Measurements from ENCODE around the gene SLC25A21.

The SLC25A21 gene

DNA sequence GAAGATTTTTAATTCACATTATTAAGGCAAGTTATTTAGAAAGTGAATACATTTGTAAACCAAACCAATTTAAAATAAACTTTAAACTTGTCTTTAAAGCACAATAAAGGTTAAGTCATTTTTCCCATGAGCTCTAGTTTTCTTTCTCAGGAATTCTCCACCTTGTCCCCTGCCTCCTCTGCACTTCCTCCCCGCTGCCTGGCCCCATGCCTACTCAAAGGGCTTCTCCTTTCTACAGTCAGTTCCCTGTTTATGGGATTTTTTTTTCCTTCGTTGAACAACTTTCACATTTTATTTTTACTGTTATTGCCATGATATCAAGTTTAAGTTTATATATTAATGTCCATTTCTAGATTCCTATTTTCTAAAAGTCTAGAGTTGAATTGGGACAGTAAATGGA, 223.0 kb downstream of the SLC25A21 start:
- in situ Hi-C loops (cut with HindIII; ENCODE audit: low sequenced_read_pairs), result no loop called here

DNA sequence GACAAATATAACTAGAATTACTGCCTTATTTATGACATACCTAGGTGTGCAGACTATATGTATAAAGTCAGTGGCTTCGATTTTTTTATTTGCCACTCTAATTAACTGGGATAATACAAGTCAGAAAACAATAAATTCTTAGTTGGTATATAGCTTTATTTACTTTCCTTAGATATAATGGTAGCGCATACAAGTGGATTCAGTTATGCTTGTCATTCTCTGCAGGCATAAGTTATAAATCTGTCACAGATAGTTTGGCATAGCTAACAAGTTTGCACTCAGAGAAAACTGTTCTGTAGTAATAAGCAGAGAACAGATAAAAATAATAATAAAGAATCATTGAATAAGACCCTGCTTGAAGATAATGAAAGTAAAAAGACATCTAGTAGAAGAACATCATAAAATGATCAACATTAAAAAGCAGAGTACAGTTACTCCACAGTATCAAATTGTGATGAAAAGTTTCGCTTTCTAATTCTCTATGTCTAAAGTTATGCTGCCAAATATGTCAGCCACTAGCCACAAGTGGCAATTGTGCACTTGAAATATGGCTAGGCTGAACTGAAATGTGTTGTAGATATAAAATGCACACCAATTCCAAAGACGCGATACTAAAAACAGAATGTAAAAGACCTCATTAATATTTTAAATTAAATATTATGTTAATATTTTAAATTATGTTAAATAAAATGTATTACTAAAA, 224.1 kb downstream of the SLC25A21 start:
- in situ Hi-C loops (cut with HindIII; ENCODE audit: low sequenced_read_pairs), result no loop called here

DNA sequence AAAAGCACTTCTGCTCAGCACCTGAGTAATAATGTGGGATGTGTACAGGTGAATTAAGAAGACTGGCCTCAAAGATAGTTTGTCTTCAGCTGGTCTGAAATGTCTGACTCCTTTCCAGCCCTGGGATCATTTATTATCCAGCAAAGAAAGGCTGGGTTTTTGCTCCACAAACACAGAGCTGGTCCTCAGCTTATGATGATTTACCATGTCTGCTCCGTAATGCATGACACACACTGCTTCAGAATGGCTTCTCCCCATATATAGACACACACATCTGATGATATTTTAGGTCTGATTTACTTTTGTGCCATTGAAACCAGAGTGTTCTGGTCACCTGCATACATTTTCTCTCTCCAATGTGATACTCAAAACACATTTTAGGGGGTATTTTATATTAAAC, 225.0 kb downstream of the SLC25A21 start:
- in situ Hi-C loops (cut with HindIII; ENCODE audit: low sequenced_read_pairs), result no loop called here

DNA sequence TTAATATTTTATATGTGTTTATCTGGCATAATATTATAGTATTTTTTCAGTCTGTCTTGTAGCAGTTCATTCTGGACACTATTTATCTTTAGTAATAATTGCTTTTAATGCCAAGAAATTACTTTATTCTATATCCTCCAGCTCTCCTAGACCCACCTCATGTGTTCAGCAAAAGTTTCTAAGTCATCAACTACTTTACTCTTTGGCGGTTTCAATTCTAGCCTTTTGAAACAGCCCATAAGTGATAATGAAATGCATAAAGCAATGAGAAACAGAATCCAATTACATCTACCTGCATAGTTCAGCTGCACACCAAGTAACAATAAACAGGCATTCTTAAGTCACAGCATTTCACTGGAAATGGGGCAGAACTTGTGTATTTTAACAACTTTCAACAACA, 225.5 kb downstream of the SLC25A21 start:
- in situ Hi-C loops (cut with HindIII; ENCODE audit: low sequenced_read_pairs), result no loop called here

GRCh38 chr14:36944307-36945010, 227.9 kb downstream of the SLC25A21 start:
- in situ Hi-C loops (cut with HindIII; ENCODE audit: low sequenced_read_pairs), result no loop called here

DNA sequence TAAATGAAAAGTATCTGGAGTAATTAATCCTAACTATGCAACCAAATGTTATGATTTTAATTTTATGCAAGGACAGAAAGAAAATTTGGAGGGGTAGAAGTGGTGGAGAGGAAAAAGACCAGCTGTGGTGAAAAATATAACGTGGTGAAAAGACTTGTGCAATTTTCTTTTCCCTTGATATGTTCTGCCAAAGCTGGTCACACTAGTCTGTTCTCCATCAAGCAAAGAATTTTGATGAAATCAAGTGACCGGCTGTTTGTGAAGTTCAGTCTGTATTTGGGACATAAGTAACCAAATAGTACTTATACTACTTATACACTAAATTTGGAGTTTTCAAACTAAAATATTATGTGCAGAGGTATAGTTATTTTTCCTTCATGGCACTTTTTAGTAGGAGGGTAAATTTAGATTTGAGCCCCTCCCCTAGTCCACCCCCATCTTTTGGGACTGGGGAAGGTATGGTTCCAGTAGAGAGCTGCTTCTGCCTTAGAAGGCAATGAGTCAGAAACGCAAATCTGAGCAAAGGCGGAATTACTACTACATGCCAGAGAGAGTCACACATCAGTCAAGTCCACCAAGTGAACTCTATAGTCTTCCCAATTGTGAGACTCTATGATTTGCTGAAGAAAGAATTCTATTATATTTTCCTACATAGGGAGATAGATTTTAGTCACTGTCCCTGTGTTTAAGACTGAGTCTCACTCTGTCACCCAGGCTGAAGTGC, 229.7 kb downstream of the SLC25A21 start:
- in situ Hi-C loops (cut with HindIII; ENCODE audit: low sequenced_read_pairs), result no loop called here

DNA sequence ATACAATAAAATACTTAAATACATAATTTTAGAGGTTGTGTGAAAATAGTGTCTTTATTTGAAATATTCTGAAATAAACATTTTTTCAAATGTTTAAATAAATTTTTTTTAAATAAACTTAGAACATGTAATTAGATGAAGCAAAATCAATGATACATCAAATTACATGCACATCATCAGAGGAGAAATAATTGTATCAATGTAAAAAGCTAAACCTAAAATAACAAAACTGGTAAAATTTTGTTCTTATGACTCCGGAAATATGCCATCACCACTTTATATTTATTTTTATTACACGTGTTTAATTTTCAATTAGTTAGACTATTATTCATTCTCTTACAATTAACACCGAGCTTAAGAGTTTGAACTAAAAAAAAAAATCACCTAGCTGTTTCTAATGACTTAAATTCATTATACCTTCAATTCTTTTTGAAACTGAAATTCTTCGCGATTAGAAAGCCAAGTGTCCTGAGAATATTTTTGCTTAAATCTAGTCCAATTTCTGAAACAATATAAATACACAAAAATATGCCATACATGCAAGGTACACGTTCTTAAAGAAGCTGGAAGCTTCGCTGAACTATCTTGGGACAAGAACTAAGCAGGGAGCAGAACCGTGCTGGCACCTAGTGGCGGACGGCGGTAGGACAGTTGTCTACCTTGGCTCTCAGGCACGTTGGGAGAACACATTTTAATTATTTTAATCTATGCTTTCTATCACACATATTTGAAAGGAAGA, 230.5 kb downstream of the SLC25A21 start:
- in situ Hi-C loops (cut with HindIII; ENCODE audit: low sequenced_read_pairs), result no loop called here

GRCh38 chr14:36940476-36940875, 231.9 kb downstream of the SLC25A21 start:
- in situ Hi-C loops (cut with HindIII; ENCODE audit: low sequenced_read_pairs), result no loop called here

DNA sequence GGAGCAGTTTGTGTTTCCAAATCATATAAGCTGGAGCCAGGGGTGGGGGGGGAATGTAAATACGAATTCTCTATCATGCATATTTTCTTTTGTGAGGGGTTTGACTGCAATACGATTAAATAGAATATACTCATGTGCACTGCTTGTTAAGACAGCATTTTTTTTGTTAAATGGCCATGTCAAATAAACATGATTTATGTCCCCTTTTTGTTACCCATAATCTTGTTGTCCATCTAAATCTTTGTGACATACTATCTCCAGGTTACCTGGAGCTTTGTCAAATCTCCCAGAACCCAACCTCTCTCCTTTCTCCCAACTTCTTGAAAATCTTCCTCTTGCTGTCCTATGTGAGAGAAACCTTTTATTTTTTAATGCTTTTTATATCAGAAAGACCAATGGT, 233.1 kb downstream of the SLC25A21 start:
- in situ Hi-C loops (cut with HindIII; ENCODE audit: low sequenced_read_pairs), result no loop called here

- in situ Hi-C loops (cut with HindIII; ENCODE audit: low sequenced_read_pairs), result no loop called here
These were observed 233.7 kb downstream of the SLC25A21 start for GRCh38 chr14:36938678-36939077.

DNA sequence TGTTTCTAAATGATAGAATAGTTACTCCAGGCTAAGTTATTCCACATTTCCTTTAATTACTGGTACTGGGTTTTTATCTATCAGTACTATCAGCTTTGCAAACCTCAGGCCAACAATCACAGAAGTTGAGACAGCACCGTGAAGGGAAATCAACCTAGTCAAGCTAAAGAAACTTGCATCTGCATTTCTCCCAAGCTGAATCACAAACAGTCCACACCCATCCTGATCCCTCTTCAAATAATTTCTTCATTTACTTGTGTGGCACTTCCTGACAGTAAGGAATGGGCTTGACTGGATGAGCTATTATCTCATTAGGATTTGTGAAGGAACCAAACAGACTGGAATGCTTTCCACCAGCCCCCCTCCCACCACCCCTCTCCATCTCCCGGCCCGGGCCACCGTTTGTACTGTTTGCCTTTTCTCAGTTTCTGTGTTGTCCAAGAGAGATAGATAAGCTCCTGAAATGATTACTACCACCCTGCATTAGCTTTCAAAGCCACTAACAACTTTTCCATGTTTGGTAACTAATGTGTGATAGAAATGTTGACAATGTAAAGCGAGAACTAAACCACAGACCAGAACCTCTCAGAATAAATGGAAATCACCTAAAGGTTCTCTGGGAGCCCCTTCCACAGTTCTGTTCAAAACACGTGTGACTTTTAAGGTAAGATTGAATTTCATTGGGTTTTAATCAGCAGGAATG, 236.3 kb downstream of the SLC25A21 start:
- in situ Hi-C loops (cut with HindIII; ENCODE audit: low sequenced_read_pairs), result no loop called here

DNA sequence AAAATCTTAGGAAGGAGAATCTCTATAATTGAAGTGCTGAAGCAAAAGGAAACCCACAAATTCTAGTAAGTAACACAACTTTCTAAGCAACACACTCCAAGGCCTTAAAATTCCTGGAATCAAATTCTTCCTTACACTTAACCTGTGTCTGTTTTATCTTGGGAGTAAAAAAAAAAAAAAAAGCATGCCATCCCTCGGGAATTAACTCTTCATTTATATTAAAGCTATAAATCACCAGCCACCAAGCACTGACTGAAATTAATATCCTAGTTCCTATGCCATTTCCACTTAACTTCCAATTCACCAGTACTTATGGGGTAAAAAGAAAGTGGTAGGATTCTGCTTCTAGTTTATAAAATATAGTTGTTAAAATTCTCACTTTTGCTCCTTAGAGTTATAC, 238.1 kb downstream of the SLC25A21 start:
- in situ Hi-C loops (cut with HindIII; ENCODE audit: low sequenced_read_pairs), result no loop called here

DNA sequence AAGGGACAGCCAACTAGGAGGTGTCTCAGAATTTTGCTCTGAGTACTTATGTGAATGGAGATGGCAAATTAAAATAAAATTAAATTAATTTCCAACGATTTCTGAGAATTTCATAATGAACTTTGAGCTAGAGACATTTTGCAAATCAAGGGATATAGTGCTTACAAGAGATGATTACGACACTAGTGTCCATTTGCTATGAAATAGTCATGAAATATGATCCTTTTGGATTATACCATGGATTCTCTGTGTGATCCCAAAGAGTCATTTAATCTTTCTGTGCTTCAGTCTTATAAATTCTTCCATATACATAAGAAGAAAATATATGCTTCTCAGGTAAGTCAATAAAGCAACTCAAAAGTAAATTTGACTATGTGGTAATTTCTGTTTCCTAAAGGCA, 240.6 kb downstream of the SLC25A21 start:
- in situ Hi-C loops (cut with HindIII; ENCODE audit: low sequenced_read_pairs), result no loop called here

DNA sequence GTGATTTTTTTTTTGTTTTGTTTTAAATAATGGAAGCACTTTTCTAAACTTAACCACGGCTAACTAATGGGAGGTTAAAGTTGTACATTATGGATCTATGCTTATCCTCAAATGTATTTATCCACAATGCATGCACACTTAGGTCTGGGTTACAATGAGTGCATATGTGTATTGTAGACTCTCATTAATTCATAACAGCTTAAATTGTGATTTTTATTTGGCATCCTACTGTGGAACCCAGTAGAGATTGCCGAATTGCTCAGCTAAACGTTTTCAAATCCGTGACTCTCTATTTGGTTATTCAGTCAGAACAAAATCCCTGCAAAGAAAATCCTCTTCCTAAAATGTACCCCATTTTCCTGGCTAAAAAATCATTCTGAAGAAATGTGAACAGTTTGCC, 244.0 kb downstream of the SLC25A21 start:
- in situ Hi-C loops (cut with HindIII; ENCODE audit: low sequenced_read_pairs), result no loop called here

DNA sequence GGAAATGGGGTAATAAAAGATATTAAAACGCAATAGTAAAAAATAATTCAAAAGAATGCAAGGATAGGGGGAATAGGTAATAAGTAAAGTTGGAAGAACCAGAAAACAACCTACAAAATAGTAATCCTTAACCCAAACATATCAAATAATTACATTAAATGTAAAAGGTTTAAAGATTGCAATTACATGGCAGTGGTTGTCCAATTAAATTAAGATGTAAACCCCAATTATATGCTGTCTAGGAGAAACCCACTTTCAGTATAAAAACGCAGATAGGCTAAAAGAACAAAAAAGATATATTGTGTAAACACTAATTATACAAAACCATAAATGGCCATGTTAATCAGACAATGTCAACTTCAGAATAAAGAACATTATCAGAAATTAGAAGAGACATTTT, 247.3 kb downstream of the SLC25A21 start:
- in situ Hi-C loops (cut with HindIII; ENCODE audit: low sequenced_read_pairs), result no loop called here

DNA sequence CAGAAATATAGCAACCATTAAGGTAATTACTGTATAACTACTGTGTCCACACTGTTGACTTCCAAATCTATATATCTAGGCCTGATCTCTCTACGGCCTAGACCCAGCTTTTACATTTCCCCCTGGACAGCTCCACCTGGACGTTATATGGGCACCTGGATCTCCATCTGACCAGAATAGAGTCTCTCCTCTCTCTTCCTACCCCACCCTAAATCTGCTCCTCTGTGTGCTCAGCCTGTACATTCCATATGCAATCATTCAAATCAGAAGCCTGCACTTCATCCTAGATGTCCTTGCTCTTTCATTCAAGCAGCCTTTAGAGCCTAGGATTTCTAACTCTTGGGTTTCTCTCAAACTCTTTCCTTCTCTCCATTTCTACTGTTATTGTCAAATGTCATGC, 255.7 kb downstream of the SLC25A21 start:
- in situ Hi-C loops (cut with HindIII; ENCODE audit: low sequenced_read_pairs), result no loop called here

GRCh38 chr14:36915081-36915480, 257.3 kb downstream of the SLC25A21 start:
- in situ Hi-C loops (cut with HindIII; ENCODE audit: low sequenced_read_pairs), result no loop called here

- in situ Hi-C loops (cut with HindIII; ENCODE audit: low sequenced_read_pairs), result no loop called here
These were observed 261.8 kb downstream of the SLC25A21 start for GRCh38 chr14:36910578-36910977.

DNA sequence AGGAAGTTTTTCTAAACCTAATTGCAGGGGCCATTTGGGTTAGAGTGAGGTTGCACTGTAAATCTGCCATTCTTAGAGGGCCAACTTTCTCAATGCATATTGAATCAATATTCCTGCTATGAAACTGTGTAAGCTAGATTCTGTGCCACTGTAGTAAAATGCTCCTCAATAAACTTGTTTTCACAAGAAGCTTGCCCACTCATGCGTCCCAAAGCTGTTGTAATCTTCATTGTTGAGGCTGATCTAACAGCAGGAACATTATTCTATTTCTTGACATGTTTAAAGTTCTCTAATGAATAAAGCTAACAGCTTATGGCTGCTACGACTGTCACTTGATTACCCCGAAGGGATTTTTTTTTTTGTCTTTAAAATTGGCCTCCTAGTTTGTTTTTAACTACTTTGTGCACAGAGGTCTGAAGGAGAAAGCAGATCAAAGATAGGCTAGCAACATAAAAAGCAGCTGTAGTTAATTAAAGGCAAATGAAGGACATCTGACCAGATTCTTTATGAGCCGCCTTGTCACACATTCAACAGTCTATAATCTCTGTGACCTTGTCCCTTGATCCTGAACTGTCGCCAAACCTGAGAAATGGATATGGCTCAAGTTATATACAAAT, 267.0 kb downstream of the SLC25A21 start:
- in situ Hi-C loops (cut with HindIII; ENCODE audit: low sequenced_read_pairs), result no loop called here

- in situ Hi-C loops (cut with HindIII; ENCODE audit: low sequenced_read_pairs), result no loop called here
These were observed 270.5 kb downstream of the SLC25A21 start for GRCh38 chr14:36901861-36902260.

Measured in DLD1 (cell line).